Uterus (tissue), 4 donors: Measurements from ENCODE around the gene POLR3H. TPM values are rescaled to one million over a fixed set of nuclear protein-coding genes. Genes with fewer than 3 reads are reported as not detected.

Experiments used
- DNase-seq, 2 donors: peaks; one replicate each; pipeline ENCODE4 v3.0.0-alpha.2; 2019 to 2020
- H3K27ac ChIP-seq, 2 donors: fragments of 200-600 bp; sonication (generic); 1 replicate in 1 of 2; 2 replicates in 1 of 2; pipeline ENCODE4 v1.5.1; 2016 to 2018
- H3K27me3 ChIP-seq, 2 donors: fragments of 200-600 bp; sonication (generic); one replicate each; pipeline ENCODE4 v1.5.1; 2018 to 2019; ENCODE audit warnings: control low read depth in 1 of 2
- H3K36me3 ChIP-seq, 2 donors: fragments of 200-600 bp; sonication (generic); one replicate each; pipeline ENCODE4 v1.5.1; 2019; ENCODE audit warnings: control low read depth in 1 of 2
- H3K4me1 ChIP-seq, 2 donors: fragments of 200-600 bp; sonication (generic); one replicate each; pipeline ENCODE4 v1.5.1; 2018 to 2019; ENCODE audit warnings: control low read depth in 1 of 2
- H3K4me3 ChIP-seq, 2 donors: fragments of 200-600 bp; sonication (generic); 1 replicate in 1 of 2; 2 replicates in 1 of 2; pipeline ENCODE4 v1.5.1; 2018 to 2019; ENCODE audit warnings: mild to moderate bottlenecking in 1 of 2
- H3K9me3 ChIP-seq, 2 donors: fragments of 200-600 bp; sonication (generic); one replicate each; pipeline ENCODE4 v1.5.1; 2019; ENCODE audit warnings: control low read depth in 1 of 2
- CTCF ChIP-seq, 4 experiments: fragments of 200-600 bp in 2 of 4; fragments of 450-650 bp in 2 of 4; sonication (generic) in 2 of 4; IDR thresholded peaks; one replicate each; pipeline ENCODE4 v1.5.1; 2016 to 2019; ENCODE audit warnings: antibody characterized with exemption in 4 of 4, mild to moderate bottlenecking in 2 of 4, moderate library complexity in 1 of 4
- POLR2A ChIP-seq, 2 donors: fragments of 450-650 bp; IDR thresholded peaks; one replicate each; pipeline ENCODE4 v1.6.1; 2016; ENCODE audit warnings: antibody characterized with exemption in 2 of 2, mild to moderate bottlenecking in 1 of 2, moderate library complexity in 1 of 2
- intact Hi-C: fragments of 100-400 bp; cut with DNase I; formaldehyde crosslinking; loops from one replicate; pipeline ENCODE4 v1.15.1; 2023; ENCODE audit warnings: low total_unique reads
- total RNA-seq, 4 donors: library from RNA; depleted of rRNA in 3 of 4; stranded (reverse); fragments of >200 nt in 3 of 4; gene quantifications; one replicate each; pipeline versions ENCODE4 v1.1.0 to v1.2.4, GENCODE V29; 2014 to 2023
- donor health status: DM: yes; HTN: yes; CAD: no.

POLR3H gene
- total RNA-seq, 4 donors from 2014 or later, result 3.2 to 41.9 (median 16.6) TPM

GRCh38 chr22:41551877-41552582 is 7.8 kb upstream of the POLR3H start:
- no peak for DNase-seq
- Histone ChIP-seq H3K4me1 (peaks cover 5% of the 10 kb centered on the region in 2 donors), H3K36me3 (no peaks in the 10 kb centered on the region), H3K27ac (no peak overlapping the region), H3K4me3 (no peak overlapping the region), H3K9me3 (no peaks in the 10 kb centered on the region), H3K27me3 (no peaks in the 10 kb centered on the region)
- intact Hi-C loops, result no loop called here
- TF ChIP-seq POLR2A (IDR thresholded peaks at IDR 0.05) (no peak), CTCF (IDR thresholded peaks at IDR 0.05) (no peak)

GRCh38 chr22:41550952-41551491 is 6.8 kb upstream of the POLR3H start:
- H3K27ac ChIP-seq, result no peak overlapping the region
- no peak overlapping the region for H3K4me3 ChIP-seq
- no peak for TF ChIP-seq CTCF (IDR thresholded peaks at IDR 0.05)
- TF ChIP-seq POLR2A (IDR thresholded peaks at IDR 0.05), result no peak
- intact Hi-C loops, result no loop called here
- DNase-seq, result no peak
- no peaks in the 10 kb centered on the region for H3K9me3 ChIP-seq
- H3K4me1 ChIP-seq, result peaks cover 0 to 5% of the 10 kb centered on the region in 2 donors
- no peaks in the 10 kb centered on the region for H3K27me3 ChIP-seq
- H3K36me3 ChIP-seq, result no peaks in the 10 kb centered on the region

GRCh38 chr22:41548830-41549211 is 4.6 kb upstream of the POLR3H start:
- Histone ChIP-seq H3K4me3 (no peak overlapping the region), H3K4me1 (no peaks in the 10 kb centered on the region), H3K9me3 (no peaks in the 10 kb centered on the region), H3K27ac (no peak overlapping the region), H3K36me3 (no peaks in the 10 kb centered on the region), H3K27me3 (no peaks in the 10 kb centered on the region)
- TF ChIP-seq CTCF (IDR thresholded peaks at IDR 0.05), result no peak
- intact Hi-C loops, result no loop called here
- DNase-seq, result no peak

GRCh38 chr22:41544671-41545476 is 604 bp upstream of the POLR3H start:
- H3K4me1 ChIP-seq, result peaks cover 6 to 12% of the 10 kb centered on the region in 2 donors
- no peaks in the 10 kb centered on the region for H3K36me3 ChIP-seq
- H3K4me3 ChIP-seq, result peak overlapping the region; percentile 18 to 93
- intact Hi-C loops, result loop anchor here (5.0 kb wide), 1 partner anchor 52 kb away; no protein-coding TSS in a partner anchor
- TF ChIP-seq POLR2A (IDR thresholded peaks at IDR 0.05) (no peak), CTCF (IDR thresholded peaks at IDR 0.05) (no peak)
- no peaks in the 10 kb centered on the region for H3K9me3 ChIP-seq
- peak overlapping the region; percentile 57 to 90 for H3K27ac ChIP-seq
- no peaks in the 10 kb centered on the region for H3K27me3 ChIP-seq
- DNase-seq, result no peak

- DNase-seq, result no peak
- Histone ChIP-seq H3K36me3 (no peaks in the 10 kb centered on the region), H3K27me3 (no peaks in the 10 kb centered on the region), H3K27ac (no peak overlapping the region), H3K4me1 (peaks cover 6 to 12% of the 10 kb centered on the region in 2 donors), H3K9me3 (no peaks in the 10 kb centered on the region), H3K4me3 (no peak overlapping the region)
- TF ChIP-seq POLR2A (IDR thresholded peaks at IDR 0.05) (no peak), CTCF (IDR thresholded peaks at IDR 0.05) (no peak)
- intact Hi-C loops, result loop anchor here (5.0 kb wide), 1 partner anchor 55 kb away; no protein-coding TSS in a partner anchor
Observed at GRCh38 chr22:41542224-41542623, 2.0 kb downstream of the POLR3H start.
